Measurements from ENCODE around the gene CFAP74. TPM values are rescaled to one million over a fixed set of nuclear protein-coding genes. Genes with fewer than 3 reads are reported as not detected.

CFAP74 gene
- polyA plus RNA-seq, 2 of the 4 experiments (the other 2 are of a cell fraction) = 0.03 to 0.04 TPM

GRCh38 chr1:1945782-1946393, 57.7 kb downstream of the CFAP74 start:
- ATAC-seq (no peak), DNase-seq (ENCODE audit: low read depth in 1 of 2, low spot score in 1 of 2) (no peak), FAIRE-seq (no peak)
- ChIA-PET CTCF (interaction anchor here (2.8 to 12.7 kb wide), 3 partner anchors 12 to 229 kb away, joined by 8 to 127 read pairs (median 76); no protein-coding TSS in a partner anchor), POLR2A (no interaction called here)
- no peaks in the 10 kb centered on the region for H3K9me3 ChIP-seq
- TF ChIP-seq JUN (IDR thresholded peaks at IDR 0.05) (no peak), KDM1A (IDR thresholded peaks at IDR 0.05; ENCODE audit: low read depth) (no peak), CTCF (IDR thresholded peaks at IDR 0.05) (no peak), HES2 (IDR thresholded peaks at IDR 0.05) (no peak), ZSCAN20 (CRISPR knock-in tag; IDR thresholded peaks at IDR 0.05) (no peak), HOXB13 (CRISPR knock-in tag; IDR thresholded peaks at IDR 0.05; ENCODE audit: low read depth) (no peak), JUNB (IDR thresholded peaks at IDR 0.05) (no peak), POLR2A (IDR thresholded peaks at IDR 0.05; ENCODE audit: low read length) (no peak), RCOR1 (IDR thresholded peaks at IDR 0.05; ENCODE audit: low read depth, low read length) (no peak), RNF2 (IDR thresholded peaks at IDR 0.05; ENCODE audit: borderline replicate concordance, low read depth) (no peak), POLR2AphosphoS2 (conservative IDR thresholded peaks at IDR 0.05; ENCODE audit: low read length) (no peak), EHMT2 (IDR thresholded peaks at IDR 0.05; ENCODE audit: low read depth) (no peak), CHD4 (IDR thresholded peaks at IDR 0.05; ENCODE audit: borderline replicate concordance) (no peak), TP53 (CRISPR knock-in tag; IDR thresholded peaks at IDR 0.05) (no peak), CEBPB (IDR thresholded peaks at IDR 0.05) (no peak), RFX5 (IDR thresholded peaks at IDR 0.05) (no peak), RAD21 (conservative IDR thresholded peaks at IDR 0.05 in 1 of 2, IDR thresholded peaks at IDR 0.05 in 1 of 2) (no peak), ZFP36 (IDR thresholded peaks at IDR 0.05; ENCODE audit: borderline replicate concordance, partially characterized antibody) (no peak)
- WGBS (ENCODE audit: missing lambda C conversion rate) = 61% methylated on average over 17 of the region's 29 CpGs
- H3K4me3 ChIP-seq = no peak overlapping the region
- H3K4me2 ChIP-seq = no peak overlapping the region
- no peak overlapping the region for H3K27ac ChIP-seq
- H3K4me1 ChIP-seq = no peaks in the 10 kb centered on the region

GRCh38 chr1:1943834-1944570, 59.6 kb downstream of the CFAP74 start:
- ATAC-seq (peak; percentile 94 to 97), DNase-seq (ENCODE audit: low read depth in 1 of 2, low spot score in 1 of 2) (peak; percentile 64 to 71), FAIRE-seq (no peak)
- POLR2A ChIA-PET = no interaction called here
- WGBS (ENCODE audit: missing lambda C conversion rate) = 22% methylated on average over 11 of the region's 37 CpGs
- Histone ChIP-seq H3K9me3 (no peaks in the 10 kb centered on the region), H3K4me2 (peak overlapping the region; percentile 67), H3K4me1 (no peaks in the 10 kb centered on the region), H3K4me3 (0 out of 3 replicates have a peak overlapping the region, but pooled peaks have one; percentile 11), H3K27ac (peak overlapping the region in 1 of 2 experiments; percentile 57; a peak in 3 of 6 replicates)
- CTCF ChIA-PET = interaction anchor here (0.5 to 12.7 kb wide), 16 partner anchors 9 to 230 kb away, joined by 3 to 127 read pairs (median 4); no protein-coding TSS in a partner anchor
- TF ChIP-seq NR3C1 (IDR thresholded peaks at IDR 0.05) (no peak), RNF2 (IDR thresholded peaks at IDR 0.05; ENCODE audit: borderline replicate concordance, low read depth) (no peak), SMC3 (IDR thresholded peaks at IDR 0.05) (peak; percentile 72), REST (IDR thresholded peaks at IDR 0.05) (peak; percentile 79), EHMT2 (IDR thresholded peaks at IDR 0.05; ENCODE audit: low read depth) (no peak), RFX5 (IDR thresholded peaks at IDR 0.05) (no peak), KDM5A (IDR thresholded peaks at IDR 0.05) (no peak), CTCF (IDR thresholded peaks at IDR 0.05) (peak; percentile 67), RAD21 (conservative IDR thresholded peaks at IDR 0.05 in 1 of 2, IDR thresholded peaks at IDR 0.05 in 1 of 2) (peak; percentile 37 to 42; a peak in 3 of 5 replicates), FOXS1 (CRISPR knock-in tag; IDR thresholded peaks at IDR 0.05) (no peak), SREBF2 (IDR thresholded peaks at IDR 0.05) (no peak), ELK1 (IDR thresholded peaks at IDR 0.05; ENCODE audit: low read depth, low read length) (no peak)
